Mesenchymal stem cell (in vitro differentiated cells and primary cell): ENCODE results near the gene DAND5.
"Not testable (repeated sequence)": the region's sequence is repeated elsewhere in the genome, so short reads cannot be mapped to it uniquely, and the experiment has no call there.

Experiments
- DNase-seq: peaks from one replicate; pipeline ENCODE4 v3.0.0-alpha.2; 2013
- H2AFZ ChIP-seq: one replicate; pipeline ENCODE4 v1.6.1; 2013; ENCODE audit warnings: low read depth, mild to moderate bottlenecking, control low read depth, inconsistent platforms, low read length, moderate library complexity
- H2AK5ac ChIP-seq: 2 replicates; pipeline ENCODE4 v1.6.1; 2013; ENCODE audit warnings: low read length, moderate library complexity, mild to moderate bottlenecking, inconsistent platforms; ENCODE audit not compliant: severe bottlenecking
- H2BK120ac ChIP-seq: one replicate; pipeline ENCODE4 v1.6.1; 2013; ENCODE audit warnings: low read depth, mild to moderate bottlenecking, inconsistent platforms, low read length, moderate library complexity
- H2BK12ac ChIP-seq, 2 experiments: one replicate each; pipeline ENCODE4 v1.6.1; 2013; ENCODE audit warnings: inconsistent platforms in 2 of 2, low read length in 2 of 2, mild to moderate bottlenecking in 2 of 2, moderate library complexity in 2 of 2, control low read depth in 1 of 2
- H2BK15ac ChIP-seq: one replicate; pipeline ENCODE4 v1.6.1; 2013; ENCODE audit warnings: mild to moderate bottlenecking, low read depth, inconsistent platforms; ENCODE audit not compliant: poor library complexity, severe bottlenecking
- H2BK5ac ChIP-seq: 2 replicates; pipeline ENCODE4 v1.6.1; 2013; ENCODE audit warnings: low read depth, mild to moderate bottlenecking, low read length, control low read depth, inconsistent platforms; ENCODE audit not compliant: poor library complexity, severe bottlenecking
- H3K14ac ChIP-seq, 2 experiments: one replicate each; pipeline ENCODE4 v1.6.1; 2013; ENCODE audit warnings: inconsistent platforms in 2 of 2, low read length in 2 of 2, control low read depth in 1 of 2, mild to moderate bottlenecking in 1 of 2, moderate library complexity in 1 of 2
- H3K18ac ChIP-seq, 2 experiments: one replicate each; pipeline ENCODE4 v1.6.1; 2013; ENCODE audit warnings: inconsistent platforms in 2 of 2, low read length in 2 of 2, control low read depth in 1 of 2, low read depth in 1 of 2, mild to moderate bottlenecking in 1 of 2
- H3K23ac ChIP-seq, 2 experiments: one replicate each; pipeline ENCODE4 v1.6.1; 2013; ENCODE audit warnings: inconsistent platforms in 2 of 2, low read length in 2 of 2, mild to moderate bottlenecking in 2 of 2, moderate library complexity in 2 of 2, control low read depth in 1 of 2
- H3K27ac ChIP-seq: 2 replicates; pipeline ENCODE4 v1.5.1; 2013; ENCODE audit warnings: mild to moderate bottlenecking, moderate library complexity, low read length, control low read depth, inconsistent platforms; ENCODE audit not compliant: poor library complexity, severe bottlenecking
- H3K27me3 ChIP-seq, 2 experiments: 2 replicates each; pipeline versions ENCODE4 v1.6.1 to v1.7.0; 2013; ENCODE audit warnings: low read length in 2 of 2, mild to moderate bottlenecking in 2 of 2, moderate library complexity in 2 of 2, control low read depth in 1 of 2, inconsistent platforms in 1 of 2; ENCODE audit not compliant: control insufficient read depth in 1 of 2, insufficient read depth in 1 of 2
- H3K36me3 ChIP-seq, 2 experiments: 2 replicates each; pipeline versions ENCODE4 v1.6.1 to v1.7.0; 2013; ENCODE audit warnings: low read length in 2 of 2, control low read depth in 1 of 2, inconsistent platforms in 1 of 2, low read depth in 1 of 2, mild to moderate bottlenecking in 1 of 2; ENCODE audit not compliant: insufficient read depth in 2 of 2, control insufficient read depth in 1 of 2
- H3K4ac ChIP-seq, 2 experiments: one replicate each; pipeline ENCODE4 v1.6.1; 2013; ENCODE audit warnings: inconsistent platforms in 2 of 2, low read length in 2 of 2, mild to moderate bottlenecking in 2 of 2, moderate library complexity in 2 of 2, control low read depth in 1 of 2, low read depth in 1 of 2
- H3K4me1 ChIP-seq: 2 replicates; pipeline ENCODE4 v1.6.1; 2013; ENCODE audit warnings: low read depth, low read length, control low read depth; ENCODE audit not compliant: control insufficient read depth, insufficient read depth
- H3K4me2 ChIP-seq: 2 replicates; pipeline ENCODE4 v1.6.1; 2013; ENCODE audit warnings: low read length, mild to moderate bottlenecking, inconsistent platforms; ENCODE audit not compliant: poor library complexity, severe bottlenecking
- H3K4me3 ChIP-seq, 2 experiments: 2 replicates each; pipeline versions ENCODE4 v1.5.1 to v1.7.0; 2013; ENCODE audit warnings: low read length in 2 of 2, mild to moderate bottlenecking in 2 of 2, control low read depth in 1 of 2, low read depth in 1 of 2; ENCODE audit not compliant: insufficient read depth in 1 of 2
- H3K79me1 ChIP-seq: replicated peaks from 2 replicates; pipeline ENCODE4 v1.6.1; 2013; ENCODE audit warnings: mild to moderate bottlenecking, control low read depth, low read length, inconsistent platforms; ENCODE audit not compliant: poor library complexity, severe bottlenecking
- H3K9ac ChIP-seq: 2 replicates; pipeline ENCODE4 v1.7.0; 2013; ENCODE audit warnings: mild to moderate bottlenecking, low read length, moderate library complexity
- H3K9me3 ChIP-seq: 2 replicates; pipeline ENCODE4 v1.7.0; 2013; ENCODE audit warnings: mild to moderate bottlenecking, low read length; ENCODE audit not compliant: control insufficient read depth
- H4K8ac ChIP-seq: one replicate; pipeline ENCODE4 v1.6.1; 2013; ENCODE audit warnings: inconsistent platforms, mild to moderate bottlenecking, low read length, moderate library complexity
- H4K91ac ChIP-seq: one replicate; pipeline ENCODE4 v1.6.1; 2013; ENCODE audit warnings: mild to moderate bottlenecking, low read length, inconsistent platforms
- WGBS: methylation state at CpG from one replicate; pipeline ENCODE4 v1.1.7; 2013; ENCODE audit warnings: mixed read lengths; 5-methylcytosine and 5-hydroxymethylcytosine counted together

Gene DAND5

GRCh38 chr19:12976109-12976508, 6.7 kb downstream of the DAND5 start:
- H2BK120ac ChIP-seq, H2AK5ac ChIP-seq, H3K4me1 ChIP-seq, H3K18ac ChIP-seq, H3K4me3 ChIP-seq, H3K79me1 ChIP-seq, H2BK5ac ChIP-seq, H3K27ac ChIP-seq, H4K8ac ChIP-seq, DNase-seq, H3K36me3 ChIP-seq, H2AFZ ChIP-seq, H3K27me3 ChIP-seq, H2BK15ac ChIP-seq, H3K9me3 ChIP-seq, H4K91ac ChIP-seq, H3K4ac ChIP-seq, H3K14ac ChIP-seq, H3K4me2 ChIP-seq, H3K9ac ChIP-seq, H2BK12ac ChIP-seq, H3K23ac ChIP-seq: not testable (repeated sequence)
- 90% methylated on average over 7 of the region's 7 CpGs for WGBS

- Histone ChIP-seq H2AFZ (no peak overlapping the region), H3K9ac (no peak overlapping the region), H3K36me3 (no peaks in the 10 kb centered on the region), H2BK12ac (no peak overlapping the region), H4K91ac (no peak overlapping the region), H3K4me1 (peaks cover under 1% of the 10 kb centered on the region), H3K23ac (no peak overlapping the region), H2AK5ac (no peak overlapping the region), H2BK15ac (no peak overlapping the region), H3K4me3 (no peak overlapping the region), H3K4ac (no peak overlapping the region), H2BK120ac (no peak overlapping the region), H3K18ac (no peak overlapping the region), H3K14ac (no peak overlapping the region), H2BK5ac (no peak overlapping the region), H3K27me3 (peaks cover 0 to 38% of the 10 kb centered on the region in 2 experiments), H3K79me1 (no peaks in the 10 kb centered on the region), H3K9me3 (no peaks in the 10 kb centered on the region), H4K8ac (no peak overlapping the region), H3K4me2 (no peak overlapping the region), H3K27ac (no peak overlapping the region)
- no peak for DNase-seq
- 95% methylated on average over 3 of the region's 3 CpGs for WGBS
Observed at GRCh38 chr19:12979974-12980373, 10.6 kb downstream of the DAND5 start.

GRCh38 chr19:12982648-12983047, 13.3 kb downstream of the DAND5 start:
- H2BK15ac ChIP-seq, result no peak overlapping the region
- no peak overlapping the region for H2AK5ac ChIP-seq
- no peak overlapping the region for H2BK12ac ChIP-seq
- H3K27me3 ChIP-seq, result peaks cover 0 to 53% of the 10 kb centered on the region in 2 experiments
- peaks cover 10% of the 10 kb centered on the region for H3K4me1 ChIP-seq
- no peak overlapping the region for H2BK5ac ChIP-seq
- no peak overlapping the region for H2BK120ac ChIP-seq
- no peaks in the 10 kb centered on the region for H3K9me3 ChIP-seq
- H3K36me3 ChIP-seq, result no peaks in the 10 kb centered on the region
- H4K8ac ChIP-seq, result no peak overlapping the region
- no peak overlapping the region for H4K91ac ChIP-seq
- no peak overlapping the region for H3K9ac ChIP-seq
- H3K27ac ChIP-seq, result no peak overlapping the region
- no peak overlapping the region for H2AFZ ChIP-seq
- H3K79me1 ChIP-seq, result no peaks in the 10 kb centered on the region
- H3K18ac ChIP-seq, result no peak overlapping the region
- no peak overlapping the region for H3K14ac ChIP-seq
- no peak overlapping the region for H3K4me3 ChIP-seq
- no peak overlapping the region for H3K4me2 ChIP-seq
- 86% methylated on average over 3 of the region's 6 CpGs for WGBS
- H3K23ac ChIP-seq, result no peak overlapping the region
- no peak overlapping the region for H3K4ac ChIP-seq
- DNase-seq, result no peak

GRCh38 chr19:12983091-12983490, 13.7 kb downstream of the DAND5 start:
- Histone ChIP-seq H3K18ac (no peak overlapping the region), H3K79me1 (no peaks in the 10 kb centered on the region), H3K23ac (no peak overlapping the region), H2AK5ac (no peak overlapping the region), H3K27ac (no peak overlapping the region), H3K27me3 (peaks cover 0 to 58% of the 10 kb centered on the region in 2 experiments), H4K91ac (no peak overlapping the region), H2BK12ac (no peak overlapping the region), H3K14ac (no peak overlapping the region), H3K4me3 (peak overlapping the region; percentile 32 to 72), H3K4ac (no peak overlapping the region), H3K9me3 (no peaks in the 10 kb centered on the region), H2BK15ac (no peak overlapping the region), H3K9ac (peak overlapping the region; percentile 91), H2AFZ (no peak overlapping the region), H2BK120ac (no peak overlapping the region), H2BK5ac (no peak overlapping the region), H4K8ac (no peak overlapping the region), H3K4me1 (peaks cover 10% of the 10 kb centered on the region), H3K36me3 (no peaks in the 10 kb centered on the region), H3K4me2 (peak overlapping the region; percentile 52)
- WGBS, result 78% methylated on average over 10 of the region's 10 CpGs
- DNase-seq, result no peak
